ENCODE measurements around the gene MTMR1.

The MTMR1 gene

DNA sequence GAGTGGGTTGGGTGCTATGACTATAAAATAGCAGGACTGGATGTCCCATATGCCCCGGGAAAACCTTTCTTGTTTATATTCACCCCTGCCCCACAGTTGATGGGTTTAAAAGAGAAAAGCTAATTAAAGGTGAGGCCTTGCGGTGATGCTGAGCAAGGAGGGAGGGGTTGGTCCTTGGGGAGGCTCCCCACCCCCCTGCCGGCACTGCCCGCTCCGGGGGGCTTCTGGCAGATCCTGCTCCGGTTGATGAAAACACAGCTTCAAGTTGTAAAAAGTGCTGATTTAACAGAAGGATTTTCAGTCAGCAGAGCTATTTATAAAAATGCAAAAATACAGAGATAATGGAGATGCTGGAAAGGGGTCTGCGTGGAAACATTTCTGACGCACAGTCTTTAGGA lies 68.6 kb downstream of the MTMR1 start:
- DNase-seq: no peak
- no peak overlapping the region for H3K27ac ChIP-seq
- no peaks in the 10 kb centered on the region for H3K9me3 ChIP-seq
- no peak overlapping the region for H3K4me3 ChIP-seq
- H3K36me3 ChIP-seq: peaks cover 0 to 34% (median 4%) of the 10 kb centered on the region in 3 donors
- TF ChIP-seq, protein P1, sequence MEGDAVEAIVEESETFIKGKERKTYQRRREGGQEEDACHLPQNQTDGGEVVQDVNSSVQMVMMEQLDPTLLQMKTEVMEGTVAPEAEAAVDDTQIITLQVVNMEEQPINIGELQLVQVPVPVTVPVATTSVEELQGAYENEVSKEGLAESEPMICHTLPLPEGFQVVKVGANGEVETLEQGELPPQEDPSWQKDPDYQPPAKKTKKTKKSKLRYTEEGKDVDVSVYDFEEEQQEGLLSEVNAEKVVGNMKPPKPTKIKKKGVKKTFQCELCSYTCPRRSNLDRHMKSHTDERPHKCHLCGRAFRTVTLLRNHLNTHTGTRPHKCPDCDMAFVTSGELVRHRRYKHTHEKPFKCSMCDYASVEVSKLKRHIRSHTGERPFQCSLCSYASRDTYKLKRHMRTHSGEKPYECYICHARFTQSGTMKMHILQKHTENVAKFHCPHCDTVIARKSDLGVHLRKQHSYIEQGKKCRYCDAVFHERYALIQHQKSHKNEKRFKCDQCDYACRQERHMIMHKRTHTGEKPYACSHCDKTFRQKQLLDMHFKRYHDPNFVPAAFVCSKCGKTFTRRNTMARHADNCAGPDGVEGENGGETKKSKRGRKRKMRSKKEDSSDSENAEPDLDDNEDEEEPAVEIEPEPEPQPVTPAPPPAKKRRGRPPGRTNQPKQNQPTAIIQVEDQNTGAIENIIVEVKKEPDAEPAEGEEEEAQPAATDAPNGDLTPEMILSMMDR (IDR thresholded peaks at IDR 0.05): no peak
- no peaks in the 10 kb centered on the region for H3K4me1 ChIP-seq
- intact Hi-C loops (cut with DNase I; ENCODE audit: low total_unique reads): no loop called here
- H3K27me3 ChIP-seq: no peaks in the 10 kb centered on the region

DNA sequence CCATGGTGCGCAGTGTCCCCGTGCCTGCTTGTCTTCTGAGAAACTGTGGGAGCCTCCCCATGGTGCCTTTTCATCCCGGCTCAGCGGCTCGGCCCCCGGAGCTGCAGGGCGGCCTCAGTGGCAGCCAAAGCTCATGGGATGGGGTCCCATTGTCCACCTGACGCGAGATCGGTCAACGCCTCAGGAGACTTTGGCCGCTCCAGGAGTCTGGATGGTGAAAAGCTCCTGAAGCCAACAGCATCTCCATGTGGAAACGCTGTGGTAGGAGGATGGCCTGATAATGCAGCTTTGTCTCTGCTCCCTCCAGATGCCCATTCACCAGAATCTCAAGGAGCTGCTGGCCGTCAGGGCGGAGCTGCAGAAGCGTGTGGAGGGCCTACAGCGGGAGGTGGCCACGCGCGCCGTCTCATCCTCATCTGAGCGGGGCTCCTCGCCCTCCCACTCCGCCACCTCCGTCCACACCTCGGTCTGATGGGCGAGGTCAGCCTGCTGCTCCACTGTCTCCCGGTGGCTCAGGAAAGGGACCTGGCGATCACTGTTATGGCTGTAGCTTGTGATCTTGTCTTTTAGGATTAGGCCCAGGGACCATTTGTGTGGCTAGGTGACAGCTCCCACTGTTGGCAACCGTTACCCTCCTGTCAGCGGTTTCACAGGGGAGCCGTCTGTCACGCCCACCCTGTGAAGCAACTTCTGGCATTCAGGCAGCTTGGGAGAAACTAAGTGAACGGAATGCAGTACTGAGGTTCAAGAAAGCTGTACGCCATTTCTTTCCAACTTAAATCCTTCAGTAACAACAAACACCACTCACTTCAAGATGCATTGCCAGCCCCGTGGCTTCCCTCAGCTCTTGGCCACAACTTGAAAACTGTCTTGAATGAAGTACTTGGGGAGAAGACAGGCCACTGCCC lies 69.3 kb downstream of the MTMR1 start:
- Histone ChIP-seq H3K27me3 (no peaks in the 10 kb centered on the region), H3K4me1 (peaks cover 0 to 4% (median 0%) of the 10 kb centered on the region in 4 donors), H3K36me3 (peaks cover 0 to 27% (median 4%) of the 10 kb centered on the region in 3 donors), H3K9me3 (no peaks in the 10 kb centered on the region), H3K27ac (no peak overlapping the region), H3K4me3 (no peak overlapping the region)
- intact Hi-C loops (cut with DNase I; ENCODE audit: low total_unique reads): no loop called here
- TF ChIP-seq, protein P1 (IDR thresholded peaks at IDR 0.05): no peak
- DNase-seq: no peak

DNA sequence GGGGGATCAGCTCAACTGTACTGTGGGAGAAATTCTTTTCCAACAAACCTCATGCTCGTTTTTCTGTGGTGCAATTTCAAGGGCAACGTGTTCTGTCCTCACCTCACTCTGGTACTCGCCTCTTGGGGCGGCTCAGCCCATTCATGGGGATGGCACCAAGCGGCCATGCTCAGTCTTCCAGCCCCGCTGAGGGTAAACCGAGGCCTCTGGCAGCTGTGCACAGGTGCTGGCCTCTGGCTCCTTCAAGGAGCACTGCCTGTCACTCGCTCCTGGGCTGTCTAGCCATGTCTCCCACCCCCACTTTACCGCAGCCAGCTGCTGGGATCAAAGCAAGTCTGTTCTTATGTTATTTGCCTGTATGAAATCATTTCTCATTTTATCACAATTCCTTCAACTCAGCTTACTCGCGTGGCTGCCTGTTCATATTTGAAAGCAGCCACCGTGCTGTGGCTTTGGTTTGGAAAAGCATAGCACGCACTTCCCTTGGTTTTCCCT lies 70.2 kb downstream of the MTMR1 start:
- Histone ChIP-seq H3K27me3 (no peaks in the 10 kb centered on the region), H3K36me3 (peaks cover 0 to 22% (median 4%) of the 10 kb centered on the region in 3 donors), H3K9me3 (no peaks in the 10 kb centered on the region), H3K4me1 (peaks cover 0 to 4% (median 0%) of the 10 kb centered on the region in 4 donors), H3K4me3 (no peak overlapping the region), H3K27ac (no peak overlapping the region)
- TF ChIP-seq, protein P1 (IDR thresholded peaks at IDR 0.05): no peak
- DNase-seq: no peak
- intact Hi-C loops (cut with DNase I; ENCODE audit: low total_unique reads): no loop called here

DNA sequence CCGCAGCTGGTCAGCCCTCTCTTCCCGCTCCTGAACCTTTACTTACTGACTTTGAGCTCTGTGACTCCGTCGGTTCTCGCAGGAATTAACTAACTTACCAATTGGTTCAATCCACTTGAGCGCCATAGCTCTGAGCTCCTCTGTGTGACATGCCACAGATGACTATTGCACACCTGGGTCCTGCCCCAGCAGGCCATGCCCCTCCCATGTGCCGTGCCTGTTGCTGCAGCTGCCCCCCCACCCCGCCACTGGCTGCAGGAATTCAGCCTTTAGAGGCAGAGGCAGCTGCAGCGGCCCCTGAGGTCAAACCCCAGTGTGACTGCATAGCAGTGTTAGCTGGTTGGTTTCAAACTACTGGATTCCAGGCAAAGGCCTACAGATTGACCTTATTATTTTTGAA lies 70.6 kb downstream of the MTMR1 start:
- no peak overlapping the region for H3K27ac ChIP-seq
- no peak overlapping the region for H3K4me3 ChIP-seq
- H3K9me3 ChIP-seq: no peaks in the 10 kb centered on the region
- TF ChIP-seq, protein P1 (IDR thresholded peaks at IDR 0.05): no peak
- H3K27me3 ChIP-seq: no peaks in the 10 kb centered on the region
- peaks cover 0 to 25% (median 2%) of the 10 kb centered on the region in 3 donors for H3K36me3 ChIP-seq
- intact Hi-C loops (cut with DNase I; ENCODE audit: low total_unique reads): no loop called here
- peaks cover 0 to 4% (median 0%) of the 10 kb centered on the region in 4 donors for H3K4me1 ChIP-seq
- no peak for DNase-seq

DNA sequence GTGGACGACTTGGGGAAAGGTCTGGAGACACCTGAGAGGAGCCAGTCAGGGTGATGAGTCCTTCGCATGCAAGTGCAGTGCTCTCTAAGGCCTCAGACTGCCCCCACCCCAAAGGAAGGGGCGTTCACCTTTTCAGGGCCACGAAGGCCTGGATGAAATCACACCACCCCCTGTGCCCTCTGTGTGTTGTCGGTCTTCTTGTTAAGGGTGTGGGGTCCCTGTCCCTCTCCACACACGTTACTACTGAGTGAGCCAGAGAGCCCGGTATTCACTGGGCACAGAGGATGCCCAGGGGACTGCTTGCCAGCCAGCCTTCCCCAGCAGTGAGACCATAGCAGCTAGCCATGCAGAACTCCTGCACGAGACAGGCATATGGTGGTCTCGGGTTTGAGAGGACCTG lies 72.0 kb downstream of the MTMR1 start:
- no peak for DNase-seq
- Histone ChIP-seq H3K4me1 (peaks cover 0 to 4% (median 0%) of the 10 kb centered on the region in 4 donors), H3K27ac (no peak overlapping the region), H3K4me3 (no peak overlapping the region), H3K27me3 (no peaks in the 10 kb centered on the region), H3K9me3 (no peaks in the 10 kb centered on the region), H3K36me3 (peaks cover 0 to 28% (median 10%) of the 10 kb centered on the region in 3 donors)
- intact Hi-C loops (cut with DNase I; ENCODE audit: low total_unique reads): no loop called here
- TF ChIP-seq, protein P1 (IDR thresholded peaks at IDR 0.05): no peak

Data from tibial artery (tissue), 4 donors.